ENCODE results near the gene LATS2. TPM values are rescaled to one million over a fixed set of nuclear protein-coding genes. Genes with fewer than 3 reads are reported as not detected.

The LATS2 gene
- total RNA-seq, 2 experiments from 2014 or later, result 1.3 to 3.0 TPM

DNA sequence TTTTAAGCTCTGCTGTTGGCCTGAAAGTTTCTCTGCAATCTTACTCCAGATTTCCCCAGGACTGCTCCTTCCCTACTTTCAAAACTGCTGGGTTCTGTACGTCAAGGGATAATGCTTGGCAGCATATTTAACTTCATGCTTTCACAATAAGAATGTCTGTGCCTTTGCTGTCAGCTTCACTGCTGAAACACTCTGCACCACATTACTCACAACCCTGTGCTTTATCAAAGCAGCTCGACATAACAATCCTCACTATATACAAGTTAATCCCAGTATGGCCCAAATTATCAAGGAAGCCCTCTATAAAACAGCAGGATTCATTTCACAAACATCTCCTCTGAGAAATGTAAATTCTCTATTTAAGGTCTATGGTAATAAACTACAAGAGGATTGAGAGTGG lies 17.5 kb downstream of the LATS2 start:
- Mint-ChIP-seq H3K27ac (no peak overlapping the region), H3K9me3 (no peaks in the 10 kb centered on the region), H3K36me3 (ENCODE audit: low read depth) (no peaks in the 10 kb centered on the region), H3K4me3 (no peak overlapping the region), H3K27me3 (no peaks in the 10 kb centered on the region), H3K4me1 (ENCODE audit: low read depth) (peaks cover 6% of the 10 kb centered on the region)
- CTCF ChIA-PET, result no interaction called here
- DNase-seq (no peak), ATAC-seq (no peak)
- intact Hi-C loops (cut with micrococcal nuclease), result no loop called here
- POLR2A ChIA-PET, result no interaction called here
- TF ChIP-seq, protein P1, sequence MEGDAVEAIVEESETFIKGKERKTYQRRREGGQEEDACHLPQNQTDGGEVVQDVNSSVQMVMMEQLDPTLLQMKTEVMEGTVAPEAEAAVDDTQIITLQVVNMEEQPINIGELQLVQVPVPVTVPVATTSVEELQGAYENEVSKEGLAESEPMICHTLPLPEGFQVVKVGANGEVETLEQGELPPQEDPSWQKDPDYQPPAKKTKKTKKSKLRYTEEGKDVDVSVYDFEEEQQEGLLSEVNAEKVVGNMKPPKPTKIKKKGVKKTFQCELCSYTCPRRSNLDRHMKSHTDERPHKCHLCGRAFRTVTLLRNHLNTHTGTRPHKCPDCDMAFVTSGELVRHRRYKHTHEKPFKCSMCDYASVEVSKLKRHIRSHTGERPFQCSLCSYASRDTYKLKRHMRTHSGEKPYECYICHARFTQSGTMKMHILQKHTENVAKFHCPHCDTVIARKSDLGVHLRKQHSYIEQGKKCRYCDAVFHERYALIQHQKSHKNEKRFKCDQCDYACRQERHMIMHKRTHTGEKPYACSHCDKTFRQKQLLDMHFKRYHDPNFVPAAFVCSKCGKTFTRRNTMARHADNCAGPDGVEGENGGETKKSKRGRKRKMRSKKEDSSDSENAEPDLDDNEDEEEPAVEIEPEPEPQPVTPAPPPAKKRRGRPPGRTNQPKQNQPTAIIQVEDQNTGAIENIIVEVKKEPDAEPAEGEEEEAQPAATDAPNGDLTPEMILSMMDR (IDR thresholded peaks at IDR 0.05), result no peak

DNA sequence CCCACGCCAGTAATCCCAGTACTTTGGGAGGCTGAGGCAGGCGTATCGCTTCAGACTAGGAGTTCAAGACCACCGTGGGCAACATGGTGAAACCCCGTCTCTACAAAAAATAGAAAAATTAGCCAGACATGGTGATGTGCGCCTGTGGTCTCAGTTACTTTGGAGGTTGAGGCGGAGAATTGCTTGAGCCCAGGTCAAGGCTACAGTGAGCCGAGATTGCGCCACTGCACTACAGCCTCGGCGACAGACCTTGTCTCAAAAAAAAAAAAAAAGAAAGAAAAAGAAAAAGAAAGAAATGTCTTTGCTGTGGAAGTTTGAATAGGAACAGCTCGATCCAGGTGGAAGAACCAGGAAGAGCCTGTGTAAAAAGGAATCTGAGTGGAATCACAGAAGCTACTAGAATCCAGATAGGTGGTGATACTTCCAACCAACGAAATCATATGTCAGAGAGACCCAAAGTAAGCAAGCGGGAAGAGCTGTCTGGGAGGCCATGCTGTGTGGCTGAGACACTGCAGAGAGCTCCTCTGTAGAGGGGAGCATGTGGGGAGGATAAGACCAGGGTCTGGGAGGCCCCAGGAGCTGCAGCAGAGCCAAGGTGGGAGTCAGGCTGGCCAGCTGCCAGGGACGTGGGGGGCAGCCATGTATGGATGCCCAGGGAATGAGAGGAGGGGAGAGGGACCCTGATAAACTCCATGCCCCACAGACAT lies 21.1 kb downstream of the LATS2 start:
- intact Hi-C loops (cut with micrococcal nuclease), result no loop called here
- ATAC-seq, result no peak
- no peak overlapping the region for H3K27ac Mint-ChIP-seq
- peaks cover 7% of the 10 kb centered on the region for H3K4me1 Mint-ChIP-seq (ENCODE audit: low read depth)
- H3K36me3 Mint-ChIP-seq (ENCODE audit: low read depth), result no peaks in the 10 kb centered on the region
- DNase-seq, result no peak
- TF ChIP-seq, protein P1 (IDR thresholded peaks at IDR 0.05), result no peak
- ChIA-PET POLR2A (no interaction called here), CTCF (no interaction called here)
- H3K4me3 Mint-ChIP-seq, result no peak overlapping the region
- H3K9me3 Mint-ChIP-seq, result no peaks in the 10 kb centered on the region
- no peaks in the 10 kb centered on the region for H3K27me3 Mint-ChIP-seq

DNA sequence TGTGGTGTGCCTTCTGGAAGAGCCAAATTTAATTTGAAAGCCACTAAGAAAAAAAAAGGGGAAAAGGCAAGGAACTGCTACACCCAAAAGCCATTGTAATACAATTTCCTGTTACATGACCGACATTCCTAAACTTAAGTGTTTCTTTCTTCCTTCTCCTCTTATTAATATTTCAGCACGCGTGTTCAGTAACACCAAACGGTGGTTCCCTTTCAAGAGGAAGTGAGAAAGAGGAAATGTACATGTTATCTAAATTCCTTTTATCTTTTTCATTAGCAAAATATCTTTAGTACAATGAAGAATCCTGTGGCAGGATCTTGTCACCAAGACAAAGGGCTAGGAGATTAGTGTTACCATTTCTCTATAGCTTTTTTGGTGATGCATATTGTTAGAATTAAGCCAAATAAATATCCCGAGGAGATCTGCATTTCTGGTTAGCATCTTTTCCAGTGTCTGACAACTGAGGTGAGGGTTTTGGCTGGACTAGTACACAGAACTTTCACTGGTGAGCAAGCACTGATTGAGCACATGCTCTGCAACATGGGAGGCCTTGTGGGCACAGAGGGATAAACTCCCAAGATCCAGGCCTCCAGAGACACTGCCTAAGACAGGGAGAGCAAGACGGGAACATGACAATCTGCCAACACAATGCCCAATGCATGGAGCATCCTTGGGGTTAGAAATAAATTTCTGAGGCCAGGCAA lies 22.1 kb downstream of the LATS2 start:
- no peak overlapping the region for H3K27ac Mint-ChIP-seq
- H3K9me3 Mint-ChIP-seq, result no peaks in the 10 kb centered on the region
- no peaks in the 10 kb centered on the region for H3K27me3 Mint-ChIP-seq
- DNase-seq, result no peak
- POLR2A ChIA-PET, result no interaction called here
- TF ChIP-seq, protein P1 (IDR thresholded peaks at IDR 0.05), result no peak
- ATAC-seq, result no peak
- peaks cover 7% of the 10 kb centered on the region for H3K4me1 Mint-ChIP-seq (ENCODE audit: low read depth)
- H3K4me3 Mint-ChIP-seq, result no peak overlapping the region
- CTCF ChIA-PET, result no interaction called here
- no peaks in the 10 kb centered on the region for H3K36me3 Mint-ChIP-seq (ENCODE audit: low read depth)
- intact Hi-C loops (cut with micrococcal nuclease), result no loop called here

DNA sequence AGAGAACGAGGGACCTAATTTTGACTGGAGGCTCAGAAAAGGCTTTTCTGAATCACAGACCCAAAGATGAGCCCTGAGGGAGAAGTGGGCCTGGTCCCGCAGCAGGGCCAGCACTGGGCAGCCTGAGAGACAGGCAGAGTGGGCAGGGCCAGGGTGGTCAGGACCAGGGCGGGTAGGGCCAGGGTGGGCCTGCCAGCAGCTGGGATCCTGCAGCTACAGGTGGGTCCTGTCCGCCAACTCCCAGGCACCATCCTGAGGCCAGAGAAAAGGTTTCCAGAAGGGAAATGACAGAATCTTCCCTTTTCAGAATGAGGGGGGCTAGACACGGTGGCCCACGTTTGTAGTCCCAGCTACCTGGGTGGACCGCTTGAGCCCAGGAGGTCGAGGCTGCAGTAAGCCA lies 23.7 kb downstream of the LATS2 start:
- Mint-ChIP-seq H3K9me3 (no peaks in the 10 kb centered on the region), H3K4me3 (no peak overlapping the region), H3K36me3 (ENCODE audit: low read depth) (no peaks in the 10 kb centered on the region), H3K4me1 (ENCODE audit: low read depth) (peaks cover 7% of the 10 kb centered on the region), H3K27me3 (no peaks in the 10 kb centered on the region), H3K27ac (no peak overlapping the region)
- POLR2A ChIA-PET, result no interaction called here
- CTCF ChIA-PET, result no interaction called here
- intact Hi-C loops (cut with micrococcal nuclease), result no loop called here
- TF ChIP-seq, protein P1 (IDR thresholded peaks at IDR 0.05), result no peak
- ATAC-seq, result no peak
- no peak for DNase-seq

DNA sequence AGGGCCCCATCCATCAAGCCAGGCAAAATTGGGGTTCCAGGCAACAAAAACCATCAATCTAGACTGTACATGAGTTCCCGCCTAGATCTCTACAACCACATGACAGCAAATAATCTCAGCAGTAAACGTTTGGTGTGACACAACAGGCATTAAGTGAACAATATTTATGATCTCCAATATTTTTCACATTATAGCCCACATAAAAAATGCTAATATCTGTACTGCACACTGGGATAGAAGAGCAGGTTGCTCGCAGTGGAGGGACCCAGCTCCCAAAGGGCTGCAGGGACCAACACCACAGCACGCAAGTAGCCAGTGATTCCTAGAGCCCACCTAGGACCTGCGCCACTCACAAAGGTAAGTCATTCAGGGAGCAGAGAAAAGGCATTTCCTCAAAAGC lies 25.9 kb downstream of the LATS2 start:
- no peak for DNase-seq
- no peak for ATAC-seq
- CTCF ChIA-PET, result no interaction called here
- intact Hi-C loops (cut with micrococcal nuclease), result no loop called here
- POLR2A ChIA-PET, result no interaction called here
- peaks cover 7% of the 10 kb centered on the region for H3K4me1 Mint-ChIP-seq (ENCODE audit: low read depth)
- no peaks in the 10 kb centered on the region for H3K9me3 Mint-ChIP-seq
- H3K27ac Mint-ChIP-seq, result no peak overlapping the region
- TF ChIP-seq, protein P1 (IDR thresholded peaks at IDR 0.05), result no peak
- H3K27me3 Mint-ChIP-seq, result no peaks in the 10 kb centered on the region
- no peaks in the 10 kb centered on the region for H3K36me3 Mint-ChIP-seq (ENCODE audit: low read depth)
- H3K4me3 Mint-ChIP-seq, result no peak overlapping the region

Measured in activated CD8-positive, alpha-beta T cell treated with anti-CD3 and anti-CD28 coated beads for 36 hours (primary cell).